Endothelial cell of umbilical vein (primary cell): ENCODE data around the gene B3GNT3. TPM values are rescaled to one million over a fixed set of nuclear protein-coding genes. Genes with fewer than 3 reads are reported as not detected.
A peak's percentile ranks its signal among the peaks of the same experiment; 100 is the strongest.

ENCODE experiments used
- BruUV-seq: library from RNA; stranded (reverse); fragments of 400-500 nt; replicated peaks from 2 replicates; lab custom pipeline; 2021; lab: Mats Ljungman, UMichigan
- CTCF ChIA-PET: fragments of 300-600, 350-600 bp; sonication (Branson Sonifier 250); formaldehyde crosslinking; loops from one replicate; lab custom pipeline; 2021; ENCODE audit warnings: antibody characterized with exemption, inconsistent platforms; lab: Charles Lee
- POLR2A ChIA-PET: fragments of 300-600, 350-600 bp; sonication (Branson Sonifier 250); formaldehyde crosslinking; loops from one replicate; lab custom pipeline; 2021; ENCODE audit warnings: antibody characterized with exemption, inconsistent platforms; lab: Charles Lee
- DNase-seq: peaks from one replicate; pipeline ENCODE4 v3.0.0-alpha.2; 2011; ENCODE audit warnings: low read depth, low spot score
- FAIRE-seq: peaks from 2 replicates; lab custom pipeline; 2011; peaks lifted over from hg19 to GRCh38; lab: Jason Lieb, UNC
- H2AFZ ChIP-seq: 2 replicates; pipeline ENCODE4 v1.6.0; 2012; ENCODE audit warnings: low read depth, low read length, control low read depth, inconsistent platforms
- H3K27ac ChIP-seq: 2 replicates; pipeline ENCODE4 v1.5.1; 2011; ENCODE audit warnings: low read depth, mild to moderate bottlenecking, control low read depth, low read length, moderate library complexity; ENCODE audit not compliant: insufficient read depth
- H3K27me3 ChIP-seq, 2 experiments: 2 replicates each; pipeline versions ENCODE4 v1.6.0 to v1.6.1; 2011; ENCODE audit warnings: low read length in 2 of 2, mixed read lengths in 1 of 2; ENCODE audit not compliant: control insufficient read depth in 2 of 2, insufficient read depth in 2 of 2
- H3K36me3 ChIP-seq, 2 experiments: 2 replicates in 1 of 2; 3 replicates in 1 of 2; pipeline ENCODE4 v1.5.1; 2011; ENCODE audit warnings: low read length in 2 of 2, mild to moderate bottlenecking in 1 of 2, moderate library complexity in 1 of 2; ENCODE audit not compliant: control insufficient read depth in 2 of 2, insufficient read depth in 2 of 2; ENCODE audit errors: extremely low read depth in 1 of 2
- H3K4me1 ChIP-seq: 3 replicates; pipeline ENCODE4 v1.5.1; 2011; ENCODE audit warnings: mild to moderate bottlenecking, low read length; ENCODE audit not compliant: control insufficient read depth, insufficient read depth; ENCODE audit errors: extremely low read depth
- H3K4me2 ChIP-seq: 2 replicates; pipeline ENCODE4 v1.6.1; 2011; ENCODE audit warnings: low read length, control low read depth, mixed read lengths; ENCODE audit not compliant: insufficient read depth
- H3K4me3 ChIP-seq, 3 experiments: fragments of 200-600 bp in 1 of 3; sonication (generic), shearing (Covaris generic) in 1 of 3; replicated peaks in 1 of 3; 2 replicates each; pipeline ENCODE4 v1.5.1; 2011 to 2016; ENCODE audit warnings: control low read depth in 3 of 3, low read length in 3 of 3, mild to moderate bottlenecking in 2 of 3, inconsistent platforms in 1 of 3, low read depth in 1 of 3, moderate library complexity in 1 of 3; ENCODE audit not compliant: insufficient read depth in 1 of 3
- H3K79me2 ChIP-seq: 2 replicates; pipeline ENCODE4 v1.6.0; 2012; ENCODE audit warnings: low read length, inconsistent platforms; ENCODE audit not compliant: control insufficient read depth, insufficient read depth
- H3K9ac ChIP-seq: replicated peaks from 2 replicates; pipeline ENCODE3; 2011; ENCODE audit warnings: low read length, control low read depth; ENCODE audit not compliant: insufficient read depth; ENCODE audit errors: extremely low read depth
- H3K9me1 ChIP-seq: replicated peaks from 3 replicates; pipeline ENCODE4 v1.6.0; 2011; ENCODE audit warnings: mild to moderate bottlenecking, low read length; ENCODE audit not compliant: control insufficient read depth, insufficient read depth; ENCODE audit errors: extremely low read depth
- H3K9me3 ChIP-seq: replicated peaks from 2 replicates; pipeline ENCODE4 v1.5.1; 2012; ENCODE audit warnings: low read length, inconsistent platforms; ENCODE audit not compliant: control insufficient read depth, insufficient read depth
- H4K20me1 ChIP-seq: replicated peaks from 2 replicates; pipeline ENCODE3; 2011; ENCODE audit warnings: mild to moderate bottlenecking, low read length; ENCODE audit not compliant: control insufficient read depth, insufficient read depth; ENCODE audit errors: extremely low read depth
- EZH2 ChIP-seq: IDR thresholded peaks from 2 replicates; pipeline ENCODE4 v1.6.1; 2012; ENCODE audit warnings: borderline replicate concordance, low read depth, mild to moderate bottlenecking, moderate library complexity, low read length, inconsistent platforms; ENCODE audit not compliant: severe bottlenecking
- FOS ChIP-seq: IDR thresholded peaks from 2 replicates; pipeline ENCODE4 v1.6.1; 2011; ENCODE audit warnings: mild to moderate bottlenecking, low read length, moderate library complexity, borderline replicate concordance; ENCODE audit not compliant: insufficient read depth
- GATA2 ChIP-seq: IDR thresholded peaks from 2 replicates; pipeline ENCODE4 v1.7.0; 2011; ENCODE audit warnings: low read depth, mild to moderate bottlenecking, moderate library complexity, mixed read lengths, low read length; ENCODE audit not compliant: insufficient read length, insufficient read depth
- JUN ChIP-seq: IDR thresholded peaks from 2 replicates; pipeline ENCODE4 v1.6.1; 2011; ENCODE audit warnings: borderline replicate concordance, low read depth; ENCODE audit not compliant: insufficient read length, insufficient read depth
- MAX ChIP-seq: IDR thresholded peaks from 2 replicates; pipeline ENCODE4 v1.6.1; 2011; ENCODE audit not compliant: insufficient read depth, insufficient read length
- MYC ChIP-seq: IDR thresholded peaks from one replicate; pipeline ENCODE4 v1.6.1; 2011; ENCODE audit warnings: mild to moderate bottlenecking, low read depth, low read length
- POLR2A ChIP-seq: IDR thresholded peaks from 2 replicates; pipeline ENCODE4 v1.6.1; 2012; ENCODE audit warnings: low read depth, mild to moderate bottlenecking, control low read depth, low read length
- POLR2AphosphoS5 ChIP-seq: IDR thresholded peaks from 2 replicates; pipeline ENCODE4 v1.6.1; 2012; ENCODE audit warnings: low read depth, mild to moderate bottlenecking, control low read depth, low read length, moderate library complexity; ENCODE audit not compliant: insufficient read depth
- dilution Hi-C: fragments of 300-500 bp; cut with MboI; formaldehyde crosslinking; loops from one replicate; pipeline ENCODE4 v1.15.0; 2019; ENCODE audit warnings: low sequenced_read_pairs; ENCODE audit not compliant: extremely low pct_ligation_motif_present
- intact Hi-C: fragments of 100-400 bp; cut with micrococcal nuclease; formaldehyde crosslinking; loops from one replicate; pipeline ENCODE4 v1.10.0; 2022
- polyA plus RNA-seq, 4 experiments: library from polyadenylated mRNA; depleted of rRNA in 3 of 4; stranded (reverse) in 3 of 4; unstranded in 1 of 4; fragments of >200 nt; gene quantifications; 2 replicates each; pipeline versions ENCODE4 v1.2.1 to v1.2.3, GENCODE V29; 2011 to 2012; ENCODE audit warnings: missing spikeins in 1 of 4
- total RNA-seq: library from RNA; stranded (reverse); gene quantifications from 2 replicates; pipeline ENCODE4 v1.2.3, GENCODE V29; 2021
- TF ChIP-seq, protein P1 (sequence below), 2 donors: IDR thresholded peaks; 1 replicate in 1 of 2; 2 replicates in 1 of 2; pipeline ENCODE4 v1.5.1; 2011; ENCODE audit warnings: low read length in 2 of 2, mild to moderate bottlenecking in 2 of 2, moderate library complexity in 2 of 2, control low read depth in 1 of 2, inconsistent platforms in 1 of 2, low read depth in 1 of 2; ENCODE audit not compliant: insufficient read depth in 1 of 2; ENCODE audit errors: extremely low read depth in 1 of 2

Gene B3GNT3
- total and polyA plus RNA-seq, 2 donors (not counting 3 experiments of a cell fraction or from before 2014, with no cell fraction given), result 0.10 TPM; not detected in 1

GRCh38 chr19:17860331-17860992, 65.5 kb downstream of the B3GNT3 start:
- no peak for DNase-seq
- Histone ChIP-seq H3K27me3 (no peaks in the 10 kb centered on the region), H4K20me1 (peaks cover 4% of the 10 kb centered on the region), H3K4me3 (peak overlapping the region; percentile 83 to 96 (median 92)), H3K4me2 (peak overlapping the region; percentile 70), H3K9me1 (no peaks in the 10 kb centered on the region), H3K9me3 (no peaks in the 10 kb centered on the region), H3K27ac (peak overlapping the region; percentile 42), H3K36me3 (peaks cover 19 to 31% of the 10 kb centered on the region in 2 experiments), H3K9ac (peak overlapping the region; percentile 95), H2AFZ (no peak overlapping the region), H3K79me2 (peaks cover 32% of the 10 kb centered on the region), H3K4me1 (peaks cover 15% of the 10 kb centered on the region)
- ChIA-PET CTCF (interaction anchor here (1.7 to 2.1 kb wide), 2 partner anchors 9 to 136 kb away, joined by 11 to 41 read pairs; no protein-coding TSS in a partner anchor), POLR2A (interaction anchor here (1.4 to 1.6 kb wide), 3 partner anchors 18 to 133 kb away, joined by 4 to 18 read pairs (median 5); partner anchors contain the start of gene CCDC124)
- no TSS peak for BruUV-seq
- intact Hi-C loops, result no loop called here
- TF ChIP-seq POLR2A (no peak), POLR2AphosphoS5 (no peak), MAX (no peak), JUN (no peak), FOS (no peak), MYC (no peak), GATA2 (no peak), EZH2 (no peak)
- TF ChIP-seq, protein P1, sequence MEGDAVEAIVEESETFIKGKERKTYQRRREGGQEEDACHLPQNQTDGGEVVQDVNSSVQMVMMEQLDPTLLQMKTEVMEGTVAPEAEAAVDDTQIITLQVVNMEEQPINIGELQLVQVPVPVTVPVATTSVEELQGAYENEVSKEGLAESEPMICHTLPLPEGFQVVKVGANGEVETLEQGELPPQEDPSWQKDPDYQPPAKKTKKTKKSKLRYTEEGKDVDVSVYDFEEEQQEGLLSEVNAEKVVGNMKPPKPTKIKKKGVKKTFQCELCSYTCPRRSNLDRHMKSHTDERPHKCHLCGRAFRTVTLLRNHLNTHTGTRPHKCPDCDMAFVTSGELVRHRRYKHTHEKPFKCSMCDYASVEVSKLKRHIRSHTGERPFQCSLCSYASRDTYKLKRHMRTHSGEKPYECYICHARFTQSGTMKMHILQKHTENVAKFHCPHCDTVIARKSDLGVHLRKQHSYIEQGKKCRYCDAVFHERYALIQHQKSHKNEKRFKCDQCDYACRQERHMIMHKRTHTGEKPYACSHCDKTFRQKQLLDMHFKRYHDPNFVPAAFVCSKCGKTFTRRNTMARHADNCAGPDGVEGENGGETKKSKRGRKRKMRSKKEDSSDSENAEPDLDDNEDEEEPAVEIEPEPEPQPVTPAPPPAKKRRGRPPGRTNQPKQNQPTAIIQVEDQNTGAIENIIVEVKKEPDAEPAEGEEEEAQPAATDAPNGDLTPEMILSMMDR (IDR thresholded peaks at IDR 0.05; ENCODE audit: extremely low read depth in 1 of 2, insufficient read depth in 1 of 2, low read depth in 1 of 2, low read length in 2 of 2), result no peak
- dilution Hi-C loops, result no loop called here
- FAIRE-seq, result peak; percentile 43
